ENCODE measurements around the gene EEF1G. TPM values are rescaled to one million over a fixed set of nuclear protein-coding genes. Genes with fewer than 3 reads are reported as not detected.

The EEF1G gene
- total RNA-seq, 1 donor: 1,014 TPM

- no peak for TF ChIP-seq CTCF (IDR thresholded peaks at IDR 0.05; ENCODE audit: insufficient read depth, low read depth, low read length)
- no peak for DNase-seq (ENCODE audit: low read depth)
- no peak overlapping the region for H3K4me3 ChIP-seq (ENCODE audit: low read depth, low read length)
Measured at GRCh38 chr11:62614275-62614674, 40.6 kb upstream of the EEF1G start.

- H3K4me3 ChIP-seq (ENCODE audit: low read depth, low read length): no peak overlapping the region
- TF ChIP-seq CTCF (IDR thresholded peaks at IDR 0.05; ENCODE audit: insufficient read depth, low read depth, low read length): no peak
- DNase-seq (ENCODE audit: low read depth): no peak
Measured at GRCh38 chr11:62613291-62613778, 39.6 kb upstream of the EEF1G start.

GRCh38 chr11:62612366-62613290, 38.9 kb upstream of the EEF1G start, which contains the start of the genes EML3 and ROM1:
Gene EML3, minus strand, starts transcription at chr11:62612775. Its CDS starts 318 bp downstream, at chr11:62612457.
Gene ROM1, plus strand, starts transcription at chr11:62613257. Its CDS starts 25 bp downstream, at chr11:62613282.
- peak within 1 kb of the TSS; percentile 63 for H3K4me3 ChIP-seq (ENCODE audit: low read depth, low read length)
- peak; percentile 91 for DNase-seq (ENCODE audit: low read depth)
- TF ChIP-seq CTCF (IDR thresholded peaks at IDR 0.05; ENCODE audit: insufficient read depth, low read depth, low read length): peak; percentile 84

GRCh38 chr11:62611705-62612365, 38.1 kb upstream of the EEF1G start:
- H3K4me3 ChIP-seq (ENCODE audit: low read depth, low read length): peak overlapping the region; percentile 63
- no peak for TF ChIP-seq CTCF (IDR thresholded peaks at IDR 0.05; ENCODE audit: insufficient read depth, low read depth, low read length)
- peak; percentile 55 for DNase-seq (ENCODE audit: low read depth)

GRCh38 chr11:62610814-62611704, 37.4 kb upstream of the EEF1G start:
- no peak for DNase-seq (ENCODE audit: low read depth)
- no peak for TF ChIP-seq CTCF (IDR thresholded peaks at IDR 0.05; ENCODE audit: insufficient read depth, low read depth, low read length)

GRCh38 chr11:62610403-62610802, 36.7 kb upstream of the EEF1G start:
- H3K4me3 ChIP-seq (ENCODE audit: low read depth, low read length): no peak overlapping the region
- DNase-seq (ENCODE audit: low read depth): no peak
- no peak for TF ChIP-seq CTCF (IDR thresholded peaks at IDR 0.05; ENCODE audit: insufficient read depth, low read depth, low read length)

More at GRCh38 chr11:62610814-62611704, 37.4 kb upstream of the EEF1G start:
- H3K4me3 ChIP-seq (ENCODE audit: low read depth, low read length): peak overlapping the region; percentile 63
